ENCODE data around the gene SLC25A24. TPM values are rescaled to one million over a fixed set of nuclear protein-coding genes. Genes with fewer than 3 reads are reported as not detected.

SLC25A24 gene
- total RNA-seq, 1 donor from 2014 or later: 47.6 TPM

GRCh38 chr1:108121358-108122143 is 78.6 kb downstream of the SLC25A24 start:
- H3K36me3 Mint-ChIP-seq (ENCODE audit: low read depth): no peaks in the 10 kb centered on the region
- H3K4me1 Mint-ChIP-seq: peaks cover 12% of the 10 kb centered on the region
- no peaks in the 10 kb centered on the region for H3K9me3 Mint-ChIP-seq
- TF ChIP-seq CTCF (conservative IDR thresholded peaks at IDR 0.05): peak; percentile 42
- DNase-seq (ENCODE audit: low read depth, low spot score): no peak
- H3K27me3 Mint-ChIP-seq (ENCODE audit: low read depth): peaks cover 18% of the 10 kb centered on the region
- H3K27ac Mint-ChIP-seq (ENCODE audit: unreplicated experiment): no peak overlapping the region
- no peak overlapping the region for H3K4me3 Mint-ChIP-seq

DNA sequence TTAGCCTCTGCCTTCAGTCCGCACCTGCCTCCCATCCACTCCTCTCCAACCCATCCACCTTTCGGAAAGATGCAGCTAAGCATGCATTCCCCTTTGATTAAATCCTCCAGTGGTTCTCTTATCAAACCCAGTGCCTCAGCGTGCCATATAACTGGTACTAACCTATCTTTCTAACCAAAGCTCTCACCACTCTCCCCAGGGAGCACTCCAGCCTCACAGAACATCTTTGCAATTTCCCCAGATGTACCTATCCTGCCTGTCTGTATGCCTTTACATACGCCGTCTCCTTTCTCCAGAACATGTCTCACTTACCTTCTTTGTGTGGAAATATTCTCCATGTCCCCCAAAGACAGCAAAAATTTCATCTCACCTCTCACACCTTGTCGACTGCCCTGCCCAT is 80.0 kb downstream of the SLC25A24 start:
- Mint-ChIP-seq H3K9me3 (no peaks in the 10 kb centered on the region), H3K27me3 (ENCODE audit: low read depth) (peaks cover 18% of the 10 kb centered on the region), H3K4me3 (no peak overlapping the region), H3K27ac (ENCODE audit: unreplicated experiment) (peak overlapping the region; percentile 12), H3K4me1 (peaks cover 8% of the 10 kb centered on the region), H3K36me3 (ENCODE audit: low read depth) (no peaks in the 10 kb centered on the region)
- TF ChIP-seq CTCF (conservative IDR thresholded peaks at IDR 0.05): no peak
- DNase-seq (ENCODE audit: low read depth, low spot score): no peak

DNA sequence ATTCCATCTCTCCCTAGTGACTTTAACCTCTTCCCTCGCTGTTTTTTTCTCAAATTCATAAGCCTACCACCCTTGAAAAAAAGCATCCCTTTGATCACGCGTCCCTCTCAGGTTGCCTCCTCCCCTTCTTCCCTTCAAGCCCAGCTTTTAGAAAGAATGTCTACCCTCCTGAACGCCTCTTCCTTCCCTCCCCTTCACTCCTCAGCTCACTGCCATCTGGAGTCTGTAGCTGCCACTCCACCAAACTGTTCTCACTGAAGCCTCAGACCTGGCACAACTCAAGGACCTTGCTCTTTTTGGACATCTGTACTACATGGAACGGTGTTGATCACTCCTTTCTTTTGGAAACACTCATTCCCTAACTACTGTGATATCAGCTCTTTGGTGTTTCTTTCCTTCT is 80.6 kb downstream of the SLC25A24 start:
- no peaks in the 10 kb centered on the region for H3K9me3 Mint-ChIP-seq
- H3K4me3 Mint-ChIP-seq: no peak overlapping the region
- TF ChIP-seq CTCF (conservative IDR thresholded peaks at IDR 0.05): no peak
- H3K27me3 Mint-ChIP-seq (ENCODE audit: low read depth): peaks cover 18% of the 10 kb centered on the region
- H3K36me3 Mint-ChIP-seq (ENCODE audit: low read depth): no peaks in the 10 kb centered on the region
- H3K27ac Mint-ChIP-seq (ENCODE audit: unreplicated experiment): no peak overlapping the region
- peaks cover 3% of the 10 kb centered on the region for H3K4me1 Mint-ChIP-seq
- no peak for DNase-seq (ENCODE audit: low read depth, low spot score)

GRCh38 chr1:108117945-108118902 is 81.9 kb downstream of the SLC25A24 start:
- H3K36me3 Mint-ChIP-seq (ENCODE audit: low read depth): no peaks in the 10 kb centered on the region

More at GRCh38 chr1:108117945-108118902, 81.9 kb downstream of the SLC25A24 start:
- no peaks in the 10 kb centered on the region for H3K9me3 Mint-ChIP-seq
- no peak for DNase-seq (ENCODE audit: low read depth, low spot score)
- H3K4me3 Mint-ChIP-seq: no peak overlapping the region
- no peak overlapping the region for H3K27ac Mint-ChIP-seq (ENCODE audit: unreplicated experiment)
- TF ChIP-seq CTCF (conservative IDR thresholded peaks at IDR 0.05): no peak
- no peaks in the 10 kb centered on the region for H3K4me1 Mint-ChIP-seq
- peaks cover 18% of the 10 kb centered on the region for H3K27me3 Mint-ChIP-seq (ENCODE audit: low read depth)

Measured in neural crest cell (in vitro differentiated cells).